GM23248 (cell line): ENCODE data around the gene NMRK1.

ENCODE experiments used
- EZH2 ChIP-seq: fragments of 200-600 bp; sonication (generic); IDR thresholded peaks from 2 replicates; pipeline ENCODE4 v1.6.1; 2018; ENCODE audit warnings: antibody characterized with exemption, mild to moderate bottlenecking; ENCODE audit not compliant: insufficient read depth, poor library complexity, severe bottlenecking
- EZH2phosphoT487 ChIP-seq: fragments of 200-600 bp; sonication (generic); IDR thresholded peaks from 2 replicates; pipeline ENCODE4 v1.6.1; 2018; ENCODE audit warnings: antibody characterized with exemption, moderate library complexity, mild to moderate bottlenecking, low read depth; ENCODE audit not compliant: insufficient read depth

- TF ChIP-seq EZH2 (no peak), EZH2phosphoT487 (no peak)
Measured at GRCh38 chr9:75023846-75024245, 64.1 kb downstream of the NMRK1 start.
